Naive thymus-derived CD4-positive, alpha-beta T cell (primary cell): ENCODE measurements around the gene CDH16. TPM values are rescaled to one million over a fixed set of nuclear protein-coding genes. Genes with fewer than 3 reads are reported as not detected.
"Not testable (repeated sequence)": the region's sequence is repeated elsewhere in the genome, so short reads cannot be mapped to it uniquely, and the experiment has no call there.

ENCODE experiments used
- ATAC-seq: fragments of 150-1000 bp; cut with Tn5 transposase; 2 replicates; pipeline ENCODE4 v1.10.0; 2021; ENCODE audit warnings: mild to moderate bottlenecking, moderate library complexity
- CTCF ChIA-PET: fragments of 350-600 bp; sonication (Branson Sonifier 250); formaldehyde crosslinking; loops from one replicate; lab custom pipeline; 2021; ENCODE audit warnings: antibody characterized with exemption; lab: Charles Lee
- POLR2A ChIA-PET: fragments of 350-600 bp; sonication (Branson Sonifier 250); formaldehyde crosslinking; loops from one replicate; lab custom pipeline; 2021; ENCODE audit warnings: antibody characterized with exemption, inconsistent platforms; lab: Charles Lee
- DNase-seq, 9 donors: peaks; one replicate each; pipeline versions ENCODE4 v3.0.0 to v3.0.0-alpha.2; 2020 to 2022; ENCODE audit warnings: mixed read lengths in 1 of 9
- H3K27ac ChIP-seq: one replicate; pipeline ENCODE4 v1.7.0; 2013; ENCODE audit warnings: mild to moderate bottlenecking, low read depth, low read length, moderate library complexity
- H3K27me3 ChIP-seq, 2 donors: one replicate each; pipeline ENCODE4 v1.7.0; 2013; ENCODE audit warnings: low read length in 2 of 2, mild to moderate bottlenecking in 2 of 2, moderate library complexity in 2 of 2; ENCODE audit not compliant: control insufficient read depth in 2 of 2, insufficient read depth in 2 of 2
- H3K36me3 ChIP-seq, 3 experiments: 1 replicate in 2 of 3; 2 replicates in 1 of 3; pipeline ENCODE4 v1.7.0; 2013; ENCODE audit warnings: low read length in 3 of 3, mild to moderate bottlenecking in 3 of 3, moderate library complexity in 1 of 3; ENCODE audit not compliant: insufficient read depth in 3 of 3, control insufficient read depth in 2 of 3
- H3K4me1 ChIP-seq, 2 donors: one replicate each; pipeline ENCODE4 v1.7.0; 2013; ENCODE audit warnings: low read length in 2 of 2, mild to moderate bottlenecking in 2 of 2, moderate library complexity in 1 of 2; ENCODE audit not compliant: control insufficient read depth in 2 of 2, insufficient read depth in 2 of 2
- H3K4me3 ChIP-seq: 2 replicates; pipeline ENCODE4 v1.7.0; 2013; ENCODE audit warnings: mild to moderate bottlenecking, low read length
- H3K9me3 ChIP-seq, 3 experiments: 1 replicate in 2 of 3; 2 replicates in 1 of 3; pipeline ENCODE4 v1.7.0; 2013; ENCODE audit warnings: low read length in 3 of 3; ENCODE audit not compliant: control insufficient read depth in 2 of 3
- H3K27ac Mint-ChIP-seq, 9 donors: one replicate each; pipeline ENCODE4 v1.8.0; 2020 to 2022; ENCODE audit warnings: mixed read lengths in 9 of 9, mild to moderate bottlenecking in 8 of 9, moderate library complexity in 5 of 9, inconsistent platforms in 2 of 9
- H3K27me3 Mint-ChIP-seq, 5 donors: one replicate each; pipeline ENCODE4 v1.8.0; 2021 to 2022; ENCODE audit warnings: mixed read lengths in 5 of 5, mild to moderate bottlenecking in 1 of 5
- H3K36me3 Mint-ChIP-seq, 5 donors: one replicate each; pipeline ENCODE4 v1.8.0; 2020 to 2022; ENCODE audit warnings: mixed read lengths in 5 of 5, mild to moderate bottlenecking in 3 of 5, inconsistent platforms in 1 of 5
- H3K4me1 Mint-ChIP-seq, 7 donors: one replicate each; pipeline ENCODE4 v1.8.0; 2020 to 2022; ENCODE audit warnings: mixed read lengths in 7 of 7, mild to moderate bottlenecking in 3 of 7, inconsistent platforms in 1 of 7
- H3K4me3 Mint-ChIP-seq, 10 donors: one replicate each; pipeline ENCODE4 v1.8.0; 2020 to 2022; ENCODE audit warnings: mild to moderate bottlenecking in 10 of 10, mixed read lengths in 10 of 10, moderate library complexity in 6 of 10, inconsistent platforms in 2 of 10
- H3K9me3 Mint-ChIP-seq, 11 donors: one replicate each; pipeline ENCODE4 v1.8.0; 2020 to 2022; ENCODE audit warnings: mixed read lengths in 11 of 11, mild to moderate bottlenecking in 4 of 11, inconsistent platforms in 1 of 11, moderate library complexity in 1 of 11
- intact Hi-C, 2 donors: fragments of 100-400 bp; cut with micrococcal nuclease; formaldehyde crosslinking; loops; one replicate each; pipeline ENCODE4 v1.15.1; 2023
- polyA plus RNA-seq, 2 donors: library from polyadenylated mRNA; unstranded; fragments of 300-500 nt; fragmentation: Illumina TruSeq; gene quantifications; one replicate each; pipeline ENCODE4 v1.2.3, GENCODE V29; 2021
- total RNA-seq, 6 experiments: library from RNA in 5 of 6; stranded (reverse) in 5 of 6; gene quantifications; 1 replicate in 5 of 6; 2 replicates in 1 of 6; pipeline ENCODE4 v1.2.3 and lab custom pipeline; 2021 to 2026

CDH16 gene
- total and polyA plus RNA-seq, 7 experiments from 2014 or later = not detected

- no peaks in the 10 kb centered on the region for H3K9me3 ChIP-seq
- peaks cover 0 to 30% (median under 1%) of the 10 kb centered on the region in 3 experiments for H3K36me3 ChIP-seq
- ATAC-seq (no peak), DNase-seq (no peak)
- no peak overlapping the region for H3K4me3 Mint-ChIP-seq
- ChIA-PET CTCF (no interaction called here), POLR2A (interaction anchor here (1.1 to 1.4 kb wide), 2 partner anchors 14 to 16 kb away, joined by 3 read pairs; no protein-coding TSS in a partner anchor)
- intact Hi-C loops = loop anchor here (2.0 to 5.0 kb wide), 4 partner anchors 49 to 331 kb away; partner anchors contain the start of genes CBFB (in 1 of the 2) and PLEKHG4 (in 1 of the 2)
- peaks cover 0 to 4% of the 10 kb centered on the region in 2 donors for H3K4me1 ChIP-seq
- H3K27ac Mint-ChIP-seq = no peak overlapping the region
- H3K27me3 Mint-ChIP-seq = peaks cover 12 to 26% (median 22%) of the 10 kb centered on the region in 5 donors
- H3K27ac ChIP-seq = no peak overlapping the region
- H3K4me1 Mint-ChIP-seq = peaks cover 13 to 24% (median 18%) of the 10 kb centered on the region in 7 donors
- H3K4me3 ChIP-seq = no peak overlapping the region
- peaks cover 4 to 12% (median 5%) of the 10 kb centered on the region in 5 donors for H3K36me3 Mint-ChIP-seq
- H3K9me3 Mint-ChIP-seq = no peaks in the 10 kb centered on the region
- no peaks in the 10 kb centered on the region for H3K27me3 ChIP-seq
Measured at GRCh38 chr16:66945939-66946338, 27.3 kb upstream of the CDH16 start.

- CTCF ChIA-PET = interaction anchor here (1.1 kb wide), 1 partner anchor 240 kb away, joined by 3 read pairs; no protein-coding TSS in a partner anchor
- Mint-ChIP-seq H3K27ac (peak overlapping the region in 1 of 9 donors; percentile 65), H3K4me1 (peaks cover 13 to 22% (median 18%) of the 10 kb centered on the region in 7 donors), H3K36me3 (peaks cover 4 to 12% (median 5%) of the 10 kb centered on the region in 5 donors), H3K27me3 (peaks cover 4 to 20% (median 15%) of the 10 kb centered on the region in 5 donors)
- H3K27me3 ChIP-seq, H3K9me3 Mint-ChIP-seq, H3K4me1 ChIP-seq, H3K4me3 Mint-ChIP-seq, H3K9me3 ChIP-seq, ATAC-seq, H3K27ac ChIP-seq, H3K4me3 ChIP-seq, DNase-seq: not testable (repeated sequence)
- POLR2A ChIA-PET = interaction anchor here (1.1 to 1.4 kb wide), 2 partner anchors 13 to 15 kb away, joined by 3 read pairs; no protein-coding TSS in a partner anchor
- peaks cover 0 to 40% (median 4%) of the 10 kb centered on the region in 3 experiments for H3K36me3 ChIP-seq
- intact Hi-C loops = loop anchor here (5.0 kb wide), 3 partner anchors 48 to 332 kb away; partner anchors contain the start of genes CBFB (in 1 of the 2) and PLEKHG4 (in 1 of the 2)
Measured at GRCh38 chr16:66944971-66945370, 26.3 kb upstream of the CDH16 start.

- intact Hi-C loops = no loop called here
- H3K4me3 ChIP-seq = no peak overlapping the region
- peaks cover 0 to 49% (median 7%) of the 10 kb centered on the region in 3 experiments for H3K36me3 ChIP-seq
- Mint-ChIP-seq H3K4me1 (peaks cover 13 to 19% (median 16%) of the 10 kb centered on the region in 7 donors), H3K36me3 (peaks cover 4 to 16% (median 5%) of the 10 kb centered on the region in 5 donors), H3K4me3 (no peak overlapping the region), H3K27ac (peak overlapping the region in 2 of 9 donors; percentile 24 to 25), H3K27me3 (peaks cover 0 to 11% (median 7%) of the 10 kb centered on the region in 5 donors), H3K9me3 (no peaks in the 10 kb centered on the region)
- ChIA-PET CTCF (interaction anchor here (0.6 to 1.1 kb wide), 4 partner anchors 31 to 527 kb away, joined by 3 read pairs; no protein-coding TSS in a partner anchor), POLR2A (no interaction called here)
- H3K4me1 ChIP-seq = peaks cover 0 to 4% of the 10 kb centered on the region in 2 donors
- no peaks in the 10 kb centered on the region for H3K27me3 ChIP-seq
- H3K27ac ChIP-seq = no peak overlapping the region
- ATAC-seq = no peak
- DNase-seq = no peak
- no peaks in the 10 kb centered on the region for H3K9me3 ChIP-seq
Measured at GRCh38 chr16:66944054-66944441, 25.4 kb upstream of the CDH16 start.

GRCh38 chr16:66943426-66944053 is 24.9 kb upstream of the CDH16 start:
- peaks cover 0 to 54% (median 7%) of the 10 kb centered on the region in 3 experiments for H3K36me3 ChIP-seq
- peaks cover 10 to 17% (median 14%) of the 10 kb centered on the region in 7 donors for H3K4me1 Mint-ChIP-seq
- H3K9me3 ChIP-seq = no peaks in the 10 kb centered on the region
- peaks cover 0 to 6% (median 2%) of the 10 kb centered on the region in 5 donors for H3K27me3 Mint-ChIP-seq
- H3K27ac Mint-ChIP-seq = peak overlapping the region in 1 of 9 donors; percentile 25
- no peak for DNase-seq
- no peak overlapping the region for H3K4me3 ChIP-seq
- CTCF ChIA-PET = interaction anchor here (0.9 to 1.0 kb wide), 2 partner anchors 32 to 527 kb away, joined by 3 read pairs; no protein-coding TSS in a partner anchor
- no peaks in the 10 kb centered on the region for H3K27me3 ChIP-seq
- peaks cover 4 to 16% (median 5%) of the 10 kb centered on the region in 5 donors for H3K36me3 Mint-ChIP-seq
- intact Hi-C loops = no loop called here
- peaks cover 0 to 4% of the 10 kb centered on the region in 2 donors for H3K4me1 ChIP-seq
- H3K27ac ChIP-seq = no peak overlapping the region
- POLR2A ChIA-PET = no interaction called here
- H3K9me3 Mint-ChIP-seq = no peaks in the 10 kb centered on the region
- no peak for ATAC-seq
- no peak overlapping the region for H3K4me3 Mint-ChIP-seq

- H3K36me3 Mint-ChIP-seq = peaks cover 4 to 16% (median 5%) of the 10 kb centered on the region in 5 donors
- peak overlapping the region in 2 of 9 donors; percentile 32 to 46 for H3K27ac Mint-ChIP-seq
Measured at GRCh38 chr16:66942981-66943380, 24.3 kb upstream of the CDH16 start.

GRCh38 chr16:66940236-66940635 is 21.6 kb upstream of the CDH16 start:
- DNase-seq (no peak), ATAC-seq (no peak)
- H3K4me3 Mint-ChIP-seq = no peak overlapping the region
- POLR2A ChIA-PET = no interaction called here
- Histone ChIP-seq H3K27ac (no peak overlapping the region), H3K4me3 (no peak overlapping the region), H3K9me3 (no peaks in the 10 kb centered on the region), H3K27me3 (no peaks in the 10 kb centered on the region), H3K4me1 (peaks cover 10% of the 10 kb centered on the region in 2 donors), H3K36me3 (peaks cover 0 to 54% (median 7%) of the 10 kb centered on the region in 3 experiments)
- no peaks in the 10 kb centered on the region for H3K9me3 Mint-ChIP-seq
- H3K4me1 Mint-ChIP-seq = peaks cover 14 to 29% (median 25%) of the 10 kb centered on the region in 7 donors
- intact Hi-C loops = no loop called here
- CTCF ChIA-PET = no interaction called here
- peak overlapping the region in 1 of 9 donors; percentile 45 for H3K27ac Mint-ChIP-seq
- peaks cover 4 to 25% (median 5%) of the 10 kb centered on the region in 5 donors for H3K36me3 Mint-ChIP-seq
- H3K27me3 Mint-ChIP-seq = no peaks in the 10 kb centered on the region

More at GRCh38 chr16:66942981-66943380, 24.3 kb upstream of the CDH16 start:
- POLR2A ChIA-PET = no interaction called here
- no peak overlapping the region for H3K4me3 ChIP-seq
- H3K36me3 ChIP-seq = peaks cover 0 to 54% (median 7%) of the 10 kb centered on the region in 3 experiments
- DNase-seq (no peak), ATAC-seq (no peak)
- H3K9me3 ChIP-seq = no peaks in the 10 kb centered on the region
- Mint-ChIP-seq H3K4me1 (peaks cover 4 to 13% (median 11%) of the 10 kb centered on the region in 7 donors), H3K9me3 (no peaks in the 10 kb centered on the region), H3K27me3 (peaks cover 0 to under 1% (median 0%) of the 10 kb centered on the region in 5 donors), H3K4me3 (no peak overlapping the region)
- H3K27me3 ChIP-seq = no peaks in the 10 kb centered on the region
- H3K4me1 ChIP-seq = no peaks in the 10 kb centered on the region
- no peak overlapping the region for H3K27ac ChIP-seq
- intact Hi-C loops = no loop called here
- CTCF ChIA-PET = no interaction called here
